Right cardiac atrium (tissue), 5 donors: ENCODE data around the gene MEGF11. TPM values are rescaled to one million over a fixed set of nuclear protein-coding genes. Genes with fewer than 3 reads are reported as not detected.

Experiments used
- ATAC-seq, 2 donors: fragments of 200-7000 bp; cut with Tn5 transposase; one replicate each; pipeline versions ENCODE4 v1.8.0 to v1.9.1; 2020; ENCODE audit warnings: moderate library complexity in 2 of 2, mild to moderate bottlenecking in 1 of 2
- DNase-seq, 3 donors: peaks; one replicate each; pipeline ENCODE4 v3.0.0-alpha.2; 2020
- H3K27ac ChIP-seq: one replicate; pipeline ENCODE4 v1.5.1; 2013; ENCODE audit warnings: mild to moderate bottlenecking, low read length, control low read depth, moderate library complexity
- H3K27me3 ChIP-seq: one replicate; pipeline ENCODE4 v1.6.1; 2013; ENCODE audit not compliant: control insufficient read depth, insufficient read depth
- H3K4me1 ChIP-seq: one replicate; pipeline ENCODE4 v1.6.1; 2013; ENCODE audit warnings: low read length; ENCODE audit not compliant: control insufficient read depth, insufficient read depth
- H3K4me3 ChIP-seq: one replicate; pipeline ENCODE4 v1.5.1; 2013; ENCODE audit warnings: low read length, control low read depth
- H3K9me3 ChIP-seq: one replicate; pipeline ENCODE4 v1.6.1; 2013; ENCODE audit warnings: low read length; ENCODE audit not compliant: control insufficient read depth
- WGBS: extraction: QIAGEN DNeasy Blood & Tissue Kit; methylation state at CpG from one replicate; pipeline ENCODE4 v1.1.7; 2013; 5-methylcytosine and 5-hydroxymethylcytosine counted together
- intact Hi-C, 4 donors: fragments of 100-400 bp; cut with DNase I; formaldehyde crosslinking; loops; one replicate each; pipeline versions ENCODE4 v1.11.0 to v1.14.0; 2022 to 2023
- polyA plus RNA-seq: library from polyadenylated mRNA; stranded (reverse); fragments of 200-250 nt; gene quantifications from one replicate; pipeline ENCODE4 v1.2.3, GENCODE V29; 2013
- total RNA-seq, 4 donors: library from RNA; stranded (reverse); fragmentation: NEBNext Ultra II Directional; extraction: Animal tissue kit (Norgen Biotek cat#: 25700); gene quantifications; one replicate each; pipeline ENCODE4 v1.2.1, GENCODE V29; 2021
- donor health status: healthy with polysubstance abuse.
- donor health status: DM: no; HTN: yes; CAD: no.
- donor health status: DM: no; HTN: no; CAD: no.
- donor health status: DM: no; HTN: yes; CAD: no; lungs with severe emphysema.
- donor health status: DM: yes; HTN: yes; CAD: no.

The MEGF11 gene
- total and polyA plus RNA-seq, 5 donors = 0.08 to 0.11 (median 0.11) TPM; not detected in 2

- no peaks in the 10 kb centered on the region for H3K4me1 ChIP-seq
- no peak for ATAC-seq
- no peak for DNase-seq
- H3K27ac ChIP-seq = no peak overlapping the region
- WGBS = 88% methylated on average over 5 of the region's 5 CpGs
- H3K27me3 ChIP-seq = no peaks in the 10 kb centered on the region
- intact Hi-C loops = no loop called here
- H3K4me3 ChIP-seq = no peak overlapping the region
- no peaks in the 10 kb centered on the region for H3K9me3 ChIP-seq
Measured at GRCh38 chr15:66238318-66238717, 15.2 kb downstream of the MEGF11 start.

GRCh38 chr15:66237513-66238235, 15.9 kb downstream of the MEGF11 start:
- 71% methylated on average over 10 of the region's 10 CpGs for WGBS

DNA sequence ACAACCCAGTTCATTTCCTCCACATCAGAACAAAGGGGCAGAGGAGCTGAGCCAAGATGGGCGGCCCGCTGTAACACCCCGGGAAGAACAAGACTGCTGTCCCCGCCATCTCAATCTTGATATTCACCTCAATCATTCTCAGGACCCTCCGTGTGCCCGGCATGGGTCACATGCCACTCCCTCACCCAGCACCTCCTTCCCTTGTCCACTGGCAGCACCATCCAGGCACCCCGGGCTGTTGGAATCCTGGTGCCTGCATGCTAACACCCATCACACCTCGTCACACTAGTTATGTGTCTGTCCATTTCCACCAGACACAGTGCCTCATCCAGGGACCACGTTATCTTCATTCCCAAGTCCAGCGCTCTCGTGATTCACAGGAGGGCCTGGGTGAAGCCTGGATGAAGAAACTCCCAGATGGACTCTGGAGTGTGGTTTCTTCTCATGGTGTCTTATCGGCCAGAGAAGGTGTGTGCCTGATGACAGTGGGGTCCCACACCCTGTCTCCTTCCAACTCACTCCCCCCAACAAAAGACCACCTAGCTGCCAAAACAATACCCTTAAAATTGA, 16.7 kb downstream of the MEGF11 start:
- no peak for DNase-seq
- Histone ChIP-seq H3K4me1 (no peaks in the 10 kb centered on the region), H3K27me3 (no peaks in the 10 kb centered on the region), H3K4me3 (no peak overlapping the region), H3K27ac (no peak overlapping the region), H3K9me3 (no peaks in the 10 kb centered on the region)
- intact Hi-C loops = no loop called here
- WGBS = 61% methylated on average over 12 of the region's 12 CpGs
- no peak for ATAC-seq

More at GRCh38 chr15:66237513-66238235, 15.9 kb downstream of the MEGF11 start:
- Histone ChIP-seq H3K4me1 (no peaks in the 10 kb centered on the region), H3K4me3 (no peak overlapping the region), H3K27ac (no peak overlapping the region), H3K9me3 (no peaks in the 10 kb centered on the region), H3K27me3 (no peaks in the 10 kb centered on the region)
- intact Hi-C loops = no loop called here
- no peak for ATAC-seq
- no peak for DNase-seq

DNA sequence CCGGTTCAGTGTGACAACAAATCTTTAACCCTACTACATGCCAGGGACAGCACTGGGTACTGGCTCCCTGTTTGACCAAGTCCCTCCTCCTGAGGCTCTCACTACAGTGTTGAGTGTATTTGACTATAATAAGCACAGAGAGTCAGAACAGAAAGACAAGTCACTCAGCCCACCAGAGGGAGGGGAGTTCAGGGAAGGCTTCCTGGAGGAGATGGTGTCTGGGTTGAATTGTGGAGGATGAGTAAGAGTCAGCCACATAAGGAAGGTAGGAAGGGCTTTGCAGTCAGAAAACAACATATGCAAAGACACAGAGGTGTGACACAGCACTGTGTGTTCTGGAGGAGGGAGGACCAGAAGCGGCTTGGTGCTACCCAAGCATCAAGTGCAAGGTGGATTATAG, 17.7 kb downstream of the MEGF11 start:
- 64% methylated on average over 2 of the region's 2 CpGs for WGBS
- H3K27ac ChIP-seq = no peak overlapping the region
- no peak for DNase-seq

GRCh38 chr15:66234798-66235197, 18.8 kb downstream of the MEGF11 start:
- intact Hi-C loops = no loop called here
- DNase-seq (no peak), ATAC-seq (no peak)
- Histone ChIP-seq H3K27ac (no peak overlapping the region), H3K4me3 (no peak overlapping the region), H3K4me1 (no peaks in the 10 kb centered on the region), H3K9me3 (no peaks in the 10 kb centered on the region), H3K27me3 (no peaks in the 10 kb centered on the region)
- WGBS = 64% methylated on average over 9 of the region's 9 CpGs

More for the DNA sequence above, 17.7 kb downstream of the MEGF11 start:
- H3K9me3 ChIP-seq = no peaks in the 10 kb centered on the region
- no peaks in the 10 kb centered on the region for H3K27me3 ChIP-seq
- intact Hi-C loops = no loop called here
- H3K4me3 ChIP-seq = no peak overlapping the region
- ATAC-seq = no peak
- H3K4me1 ChIP-seq = no peaks in the 10 kb centered on the region

DNA sequence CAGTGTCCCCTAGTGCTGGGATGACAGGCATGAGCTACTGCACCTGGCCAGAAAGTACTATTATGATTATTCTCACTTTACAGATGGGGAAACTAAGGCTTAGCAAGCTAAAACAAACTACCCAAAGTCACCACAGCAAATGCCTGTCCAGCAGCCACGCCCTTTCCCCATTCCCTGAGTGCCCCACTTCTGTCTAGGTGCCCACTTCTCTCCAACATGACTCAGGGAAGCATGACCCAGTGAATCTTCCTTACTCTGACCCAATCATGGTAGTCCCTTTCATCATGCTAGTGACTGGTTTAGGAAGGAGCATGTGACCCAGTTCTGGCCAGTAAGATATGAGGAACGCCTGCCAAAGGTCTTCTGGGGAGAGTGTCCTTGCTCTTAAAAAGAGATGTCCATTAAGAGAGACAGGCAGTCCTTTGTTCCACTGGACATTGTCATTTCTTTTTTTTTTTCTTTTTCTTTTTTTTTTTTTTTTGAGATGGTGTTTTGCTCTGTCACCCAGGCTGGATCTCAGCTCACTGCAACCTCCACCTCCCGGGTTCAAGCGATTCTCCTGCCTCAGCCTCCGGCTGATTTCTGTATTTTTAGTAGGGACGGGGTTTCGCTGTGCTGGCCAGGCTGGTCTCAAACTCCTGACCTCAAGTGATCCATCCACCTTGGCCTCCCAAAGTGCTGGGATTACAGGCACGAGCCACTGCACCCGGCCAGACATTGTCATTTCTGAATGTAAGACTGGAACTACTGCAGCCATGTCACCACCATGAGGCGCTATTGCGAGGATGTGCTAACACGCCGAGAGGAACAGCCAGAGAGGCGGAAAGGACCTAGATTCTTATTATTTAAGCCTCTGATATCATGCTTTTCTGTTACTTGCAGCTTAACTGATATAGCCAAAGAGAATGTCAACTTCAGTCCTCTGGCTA, 19.8 kb downstream of the MEGF11 start:
- Histone ChIP-seq H3K9me3 (no peaks in the 10 kb centered on the region), H3K4me3 (no peak overlapping the region), H3K27me3 (no peaks in the 10 kb centered on the region), H3K27ac (no peak overlapping the region), H3K4me1 (no peaks in the 10 kb centered on the region)
- intact Hi-C loops = no loop called here
- ATAC-seq (no peak), DNase-seq (no peak)
- 82% methylated on average over 14 of the region's 14 CpGs for WGBS

DNA sequence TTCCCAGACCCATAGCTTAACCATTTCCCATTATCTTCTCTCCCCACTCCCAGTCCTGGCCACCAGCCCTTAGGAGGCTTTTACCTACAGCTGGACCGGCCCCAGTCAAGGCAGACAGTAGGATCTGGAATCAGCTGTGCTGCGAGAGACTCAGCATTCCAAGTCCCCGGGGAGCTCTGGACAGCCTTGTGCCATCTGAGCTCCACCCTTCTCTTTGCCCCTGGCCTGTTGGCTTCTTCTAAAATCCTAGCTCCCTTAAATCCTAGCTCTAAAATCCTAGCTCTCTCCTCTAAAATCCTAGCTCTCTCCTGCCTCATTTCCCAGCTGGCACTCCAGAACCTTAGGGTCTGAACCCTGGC, 21.3 kb downstream of the MEGF11 start:
- 76% methylated on average over 3 of the region's 3 CpGs for WGBS
- H3K27ac ChIP-seq = no peak overlapping the region
- no peaks in the 10 kb centered on the region for H3K4me1 ChIP-seq
- no peaks in the 10 kb centered on the region for H3K27me3 ChIP-seq
- ATAC-seq = no peak
- H3K4me3 ChIP-seq = no peak overlapping the region
- no peak for DNase-seq
- no peaks in the 10 kb centered on the region for H3K9me3 ChIP-seq
- intact Hi-C loops = no loop called here

DNA sequence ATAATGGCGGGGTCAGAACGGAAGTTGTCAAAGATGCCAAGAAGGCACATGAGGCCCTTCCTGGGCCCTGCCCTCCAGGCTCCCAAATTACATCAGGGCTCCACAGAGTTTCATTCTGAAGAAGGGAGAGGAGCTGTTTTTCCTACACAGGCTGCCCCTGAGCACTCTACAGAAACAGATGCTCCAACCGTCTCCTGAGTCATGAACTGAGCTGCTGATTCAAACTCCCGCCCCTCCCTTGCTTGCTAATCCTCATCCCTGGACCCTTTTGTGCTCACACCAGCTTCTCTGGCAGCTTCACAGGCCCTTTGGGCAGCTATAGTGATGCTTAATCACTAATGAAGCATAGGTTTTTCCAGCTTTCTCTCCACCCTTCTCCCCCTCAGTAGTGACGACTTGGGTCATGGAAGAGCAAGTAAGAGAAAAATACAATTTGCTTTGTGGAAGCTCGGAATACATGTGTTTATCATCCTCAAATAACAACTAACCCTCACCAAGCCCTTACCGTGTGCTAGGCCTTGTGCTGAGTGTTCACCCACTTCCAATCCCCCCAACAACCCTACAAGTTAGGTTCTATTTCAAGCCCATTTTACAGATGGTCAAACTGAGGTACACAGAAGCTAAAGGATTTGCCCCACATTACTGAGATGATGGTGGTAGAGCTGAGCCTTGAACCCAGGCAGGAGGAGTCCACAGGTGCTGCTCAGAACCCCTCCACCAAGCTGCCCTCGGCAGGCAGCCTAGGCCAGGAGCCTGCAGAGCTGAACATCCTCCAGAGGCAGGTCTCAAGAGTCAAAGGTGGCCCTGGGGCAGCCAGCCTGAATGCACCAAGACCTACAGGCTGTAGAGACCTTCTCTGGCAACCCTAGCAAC, 21.9 kb downstream of the MEGF11 start:
- Histone ChIP-seq H3K4me3 (no peak overlapping the region), H3K27me3 (no peaks in the 10 kb centered on the region), H3K9me3 (no peaks in the 10 kb centered on the region), H3K27ac (no peak overlapping the region), H3K4me1 (no peaks in the 10 kb centered on the region)
- ATAC-seq = no peak
- intact Hi-C loops = no loop called here
- 71% methylated on average over 8 of the region's 8 CpGs for WGBS
- no peak for DNase-seq

GRCh38 chr15:66229790-66230465, 23.6 kb downstream of the MEGF11 start:
- ATAC-seq = no peak
- DNase-seq = no peak
- WGBS = 61% methylated on average over 6 of the region's 6 CpGs
- no peaks in the 10 kb centered on the region for H3K27me3 ChIP-seq
- no peak overlapping the region for H3K4me3 ChIP-seq
- intact Hi-C loops = no loop called here
- H3K27ac ChIP-seq = no peak overlapping the region
- H3K4me1 ChIP-seq = no peaks in the 10 kb centered on the region
- no peaks in the 10 kb centered on the region for H3K9me3 ChIP-seq
